Measurements from ENCODE around the gene CKAP5.
A peak's percentile ranks its signal among the peaks of the same experiment; 100 is the strongest.

CKAP5 gene

DNA sequence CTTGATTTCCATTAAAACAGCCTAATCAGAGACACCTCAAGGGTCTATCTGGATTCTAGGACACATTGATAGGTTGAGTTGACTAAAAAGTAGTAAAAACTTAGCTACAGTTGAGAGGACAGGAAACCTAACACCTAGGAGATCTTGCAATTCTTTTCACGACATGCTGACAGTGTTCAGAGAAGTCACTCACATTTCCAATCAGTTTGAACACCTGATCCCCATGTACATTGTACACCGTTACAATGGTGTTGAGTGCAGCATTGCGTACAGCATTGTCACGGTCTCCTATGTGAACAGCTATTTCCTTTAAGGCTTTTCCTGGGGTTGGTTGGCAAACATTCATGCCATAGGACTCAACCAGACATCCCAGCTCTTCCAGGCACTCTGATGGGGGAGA, 84.3 kb downstream of the CKAP5 start:
- DNase-seq = no peak

DNA sequence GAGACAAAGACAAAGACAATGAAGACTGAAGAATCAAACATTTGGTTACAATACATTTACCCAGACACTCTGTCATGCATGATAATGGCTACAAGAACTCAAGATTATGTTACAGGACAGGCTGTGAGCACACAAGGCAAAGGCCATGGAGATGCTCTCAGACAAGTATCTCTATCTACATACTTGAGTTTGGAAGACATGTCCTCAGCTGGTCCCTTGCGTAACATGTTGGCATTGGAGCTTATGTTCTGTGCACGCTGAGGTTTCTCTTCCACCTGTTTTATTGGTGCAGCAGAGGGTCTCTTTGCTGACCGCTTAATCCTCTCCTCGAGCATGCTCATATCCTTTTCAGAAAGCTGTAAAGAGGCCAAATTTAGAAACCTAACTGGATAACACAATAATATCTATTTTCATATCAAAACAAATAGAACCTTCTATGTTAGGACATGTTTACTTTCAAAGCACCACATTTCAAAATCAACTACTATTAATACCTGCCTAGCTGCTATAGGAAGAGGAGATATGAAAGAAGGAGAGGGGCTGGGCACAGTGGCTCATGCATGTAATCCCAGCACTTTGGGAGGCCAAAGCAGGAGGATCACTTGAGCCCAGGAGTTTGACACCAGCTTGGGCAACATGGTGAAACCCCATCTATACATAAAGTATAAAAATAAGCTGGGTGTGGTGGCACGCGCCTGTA, 85.5 kb downstream of the CKAP5 start:
- DNase-seq = no peak

DNA sequence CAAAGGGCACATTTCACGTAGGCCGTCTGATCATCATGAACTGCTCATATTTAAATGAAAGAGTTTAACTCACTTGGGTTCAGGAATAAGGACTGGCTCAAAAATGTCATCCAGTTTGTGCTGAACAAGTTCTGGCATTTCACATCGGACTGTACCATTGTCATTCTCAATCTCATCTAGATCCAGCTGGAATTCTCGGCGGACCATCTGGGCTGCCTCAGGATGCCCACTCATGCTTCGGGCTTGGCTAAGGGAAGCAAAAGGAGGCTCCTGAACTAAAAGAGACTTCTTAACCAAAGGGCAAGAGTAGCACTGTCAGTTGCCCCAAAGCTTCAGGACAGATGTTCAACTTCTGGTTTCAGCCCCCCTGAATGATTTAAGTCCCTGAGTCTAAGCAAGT, 86.9 kb downstream of the CKAP5 start:
- DNase-seq = no peak

DNA sequence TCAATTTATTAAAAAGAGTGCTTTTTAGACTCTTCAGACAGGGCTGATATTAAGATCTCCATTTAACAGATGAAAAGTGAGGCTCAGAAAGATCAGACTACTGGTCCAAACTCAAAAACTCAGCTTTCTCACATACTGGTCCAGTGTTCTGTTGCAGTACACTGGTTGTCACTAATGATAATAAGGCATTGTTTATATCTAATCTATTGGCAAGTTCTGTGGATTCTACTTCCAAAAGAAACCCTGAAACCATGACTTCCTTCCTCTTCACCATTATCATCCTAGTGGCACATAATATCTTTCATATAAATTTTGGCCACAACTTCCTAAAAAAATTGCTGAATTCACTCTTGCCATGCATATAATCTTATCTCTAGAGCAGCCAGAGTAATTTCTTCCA, 90.1 kb downstream of the CKAP5 start:
- no peak for DNase-seq

DNA sequence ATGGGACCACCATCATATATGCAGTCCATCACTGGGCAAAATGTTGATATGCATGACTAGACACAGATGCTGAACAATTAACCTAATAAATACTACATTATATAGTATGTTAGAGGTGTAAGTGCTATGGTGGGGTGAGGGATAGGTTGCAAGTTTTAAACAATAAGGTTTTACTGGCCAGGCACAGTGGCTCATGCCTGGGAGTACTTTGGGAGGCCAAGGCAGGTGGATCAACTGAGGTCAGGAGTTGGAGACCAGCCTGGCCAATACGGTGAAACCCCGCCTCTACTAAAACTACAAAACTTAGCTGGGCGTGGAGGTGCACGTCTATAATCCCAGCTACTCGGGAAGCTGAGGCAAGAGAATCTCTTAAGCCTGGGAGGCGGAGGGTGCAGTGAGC, 98.9 kb downstream of the CKAP5 start:
- DNase-seq = no peak

DNA sequence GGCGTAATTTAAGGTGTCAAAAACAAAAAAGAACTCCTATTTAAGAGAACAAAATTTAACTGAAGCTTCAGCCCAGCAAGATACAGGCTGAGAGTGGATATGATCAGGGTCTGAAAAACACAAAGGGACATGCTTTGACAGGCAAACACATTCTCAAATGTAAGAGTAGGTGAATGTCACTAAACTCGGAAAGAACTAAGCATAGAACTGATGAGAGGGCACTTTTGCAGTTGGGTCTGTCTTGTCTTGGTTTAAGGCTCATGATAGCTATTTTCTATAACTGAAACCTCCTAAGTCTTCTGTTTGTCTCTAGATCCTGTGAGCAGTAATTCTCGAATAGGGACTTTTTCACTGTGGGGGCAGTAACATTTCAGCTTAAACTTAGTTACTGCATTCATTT, 100.1 kb downstream of the CKAP5 start:
- no peak for DNase-seq

DNA sequence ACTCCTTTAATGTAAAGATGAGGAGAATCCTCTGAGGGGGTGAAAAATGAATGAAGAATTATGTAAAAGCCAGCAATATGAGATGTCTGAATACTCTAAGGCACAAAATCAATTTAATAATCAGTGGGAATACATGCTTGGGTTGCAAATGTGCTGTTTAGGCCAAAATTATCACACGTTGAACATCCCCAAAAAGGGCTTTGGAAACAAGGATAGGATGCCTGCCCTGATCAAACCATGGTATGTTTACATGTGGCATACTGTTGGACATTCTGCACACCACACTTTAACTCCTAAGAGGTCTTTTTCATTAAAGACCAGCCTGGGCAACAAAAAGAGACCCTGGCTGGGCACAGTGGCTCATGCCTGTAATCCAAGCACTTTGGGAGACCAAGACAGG, 100.8 kb downstream of the CKAP5 start:
- no peak for DNase-seq

DNA sequence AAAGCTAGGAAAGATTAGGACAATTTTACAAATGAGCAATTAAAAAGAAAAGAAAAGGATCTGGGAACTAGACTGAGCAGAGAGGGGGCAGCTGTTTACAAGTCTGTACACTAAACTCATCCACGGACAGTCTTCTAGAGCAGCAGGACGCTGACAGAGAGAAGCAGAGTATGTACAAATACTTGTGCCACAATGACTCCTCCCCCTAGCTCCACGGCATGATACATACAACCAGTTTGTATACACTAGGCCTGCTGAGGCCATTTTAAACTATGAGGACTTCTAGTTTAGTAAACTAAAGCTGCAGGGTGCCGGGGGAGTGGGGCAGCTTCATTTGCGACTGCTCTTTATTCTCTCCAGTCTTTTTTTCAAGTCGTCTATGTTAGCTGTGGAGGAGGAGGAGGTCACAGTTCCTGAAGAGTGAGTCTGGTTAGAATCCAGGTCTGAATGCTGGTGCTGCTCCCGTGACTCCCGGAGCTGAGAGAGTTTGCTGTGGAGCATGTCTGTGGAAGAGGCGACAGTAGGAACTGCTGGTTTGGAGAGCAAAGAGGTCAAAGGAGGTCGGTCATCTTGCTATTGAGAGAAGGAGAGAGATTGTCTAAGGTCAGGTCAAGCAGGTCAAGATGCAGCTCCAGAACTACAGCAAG, 102.3 kb downstream of the CKAP5 start:
- DNase-seq = no peak

DNA sequence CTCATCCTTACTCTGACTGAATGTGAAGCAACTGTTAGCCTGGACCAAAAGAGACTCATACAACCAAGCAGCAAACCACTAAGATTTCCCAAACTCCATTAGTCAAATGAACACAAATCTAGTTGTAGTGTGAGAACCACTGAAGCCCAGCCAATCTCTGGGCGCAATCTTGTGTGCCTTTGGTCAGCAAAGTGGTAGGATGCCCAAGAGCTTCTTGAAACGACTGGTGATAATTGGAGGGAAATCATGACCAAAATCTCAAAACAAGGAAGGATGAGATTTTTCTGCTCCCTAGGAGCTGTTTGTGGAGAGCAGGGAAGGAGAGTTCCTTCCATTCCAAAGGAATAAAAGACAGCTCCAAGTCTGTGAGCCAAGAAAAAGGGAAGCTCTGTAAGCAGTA, 103.0 kb downstream of the CKAP5 start:
- no peak for DNase-seq

DNA sequence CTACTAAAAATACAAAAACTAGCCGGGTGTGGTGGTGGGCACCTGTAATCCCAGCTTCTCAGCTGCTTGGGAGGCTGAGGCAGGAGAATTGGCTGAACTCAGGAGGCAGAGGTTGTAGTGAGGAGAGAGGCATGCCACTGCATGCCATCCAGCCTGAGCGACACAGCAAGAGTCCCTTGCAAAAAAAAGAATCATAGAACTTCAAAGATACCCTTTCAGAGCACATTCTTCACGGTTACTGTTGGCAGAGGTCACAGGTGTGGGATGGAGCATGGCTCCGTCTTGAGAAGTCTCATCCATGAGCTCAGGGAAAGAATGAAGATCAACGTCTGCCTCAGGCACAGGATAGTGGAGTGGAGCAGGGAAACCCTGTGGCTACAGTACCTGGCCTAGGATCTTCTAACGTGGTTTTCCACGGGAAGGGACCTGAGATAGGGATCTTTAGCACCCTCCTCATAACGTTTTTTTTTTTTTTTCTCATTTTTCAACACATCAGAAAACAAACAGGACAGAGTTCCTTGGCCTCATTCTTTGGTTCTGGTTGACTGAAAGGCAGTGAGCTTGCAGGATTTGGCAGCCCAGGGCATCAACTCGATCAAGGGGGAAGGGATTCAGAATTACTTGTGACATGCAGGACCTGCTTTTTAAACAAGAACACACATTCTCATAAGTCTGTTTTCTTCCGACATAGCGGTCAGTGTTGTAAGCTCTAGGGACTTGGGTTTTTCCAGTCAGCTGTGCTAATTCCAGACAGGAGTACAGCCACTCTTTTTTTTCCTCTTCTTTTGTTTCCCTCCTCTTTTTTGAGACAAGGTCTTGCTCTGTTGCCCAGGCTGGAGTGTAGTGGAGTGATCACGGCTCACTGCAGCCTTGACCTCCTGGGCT, 104.2 kb downstream of the CKAP5 start:
- no peak for DNase-seq

DNA sequence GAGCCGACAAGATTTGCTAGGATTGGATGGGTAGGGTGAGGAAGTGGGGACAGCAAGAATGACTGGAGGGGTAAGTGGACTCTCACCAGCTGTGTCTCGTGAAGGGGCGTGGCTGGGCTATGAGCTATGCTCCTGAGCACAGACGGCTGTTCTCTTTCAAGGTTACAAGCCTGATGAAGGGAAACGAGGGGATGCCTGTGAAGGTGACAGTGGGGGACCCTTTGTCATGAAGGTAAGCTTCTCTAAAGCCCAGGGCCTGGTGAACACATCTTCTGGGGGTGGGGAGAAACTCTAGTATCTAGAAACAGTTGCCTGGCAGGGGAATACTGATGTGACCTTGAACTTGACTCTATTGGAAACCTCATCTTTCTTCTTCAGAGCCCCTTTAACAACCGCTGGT, 107.2 kb downstream of the CKAP5 start:
- DNase-seq = no peak

DNA sequence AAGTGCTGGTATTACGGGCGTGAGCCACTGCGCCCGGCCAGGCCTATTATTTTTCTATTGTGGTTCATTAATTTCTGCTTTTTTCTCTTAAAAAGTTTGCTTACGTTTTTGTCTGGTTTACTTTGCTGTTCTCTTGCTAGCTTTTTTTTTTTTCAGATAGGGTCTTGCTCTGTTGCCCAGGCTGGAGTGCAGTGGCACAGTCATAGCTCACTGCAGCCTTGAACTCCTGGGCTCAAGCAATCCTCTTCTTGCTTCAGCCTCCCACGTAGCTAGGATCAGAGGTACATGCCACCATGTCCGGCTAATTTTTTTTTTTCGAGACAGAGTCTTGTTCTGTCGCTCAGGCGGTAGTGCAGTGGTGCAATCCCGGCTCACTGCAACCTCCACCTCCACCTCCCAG, 108.4 kb downstream of the CKAP5 start:
- DNase-seq = no peak

DNA sequence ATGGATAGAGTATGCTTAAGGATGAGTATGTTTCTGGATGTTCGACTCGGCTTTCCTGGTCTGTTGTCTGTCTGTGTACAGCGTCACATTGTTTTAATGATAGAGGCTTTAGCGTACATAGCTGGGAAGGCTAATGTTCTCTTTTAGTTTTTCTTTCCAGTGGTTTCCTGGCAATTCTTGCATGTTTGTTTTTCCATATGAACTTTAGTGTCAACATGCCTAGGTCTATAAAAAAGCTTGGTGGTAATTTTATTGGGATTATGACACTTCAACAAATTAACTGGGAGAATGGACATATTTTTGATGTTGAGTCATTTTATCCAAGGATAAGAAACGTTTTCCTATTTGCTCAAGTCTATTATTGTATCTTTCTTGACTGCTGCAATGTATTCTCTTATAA, 109.5 kb downstream of the CKAP5 start:
- DNase-seq = peak; percentile 56

DNA sequence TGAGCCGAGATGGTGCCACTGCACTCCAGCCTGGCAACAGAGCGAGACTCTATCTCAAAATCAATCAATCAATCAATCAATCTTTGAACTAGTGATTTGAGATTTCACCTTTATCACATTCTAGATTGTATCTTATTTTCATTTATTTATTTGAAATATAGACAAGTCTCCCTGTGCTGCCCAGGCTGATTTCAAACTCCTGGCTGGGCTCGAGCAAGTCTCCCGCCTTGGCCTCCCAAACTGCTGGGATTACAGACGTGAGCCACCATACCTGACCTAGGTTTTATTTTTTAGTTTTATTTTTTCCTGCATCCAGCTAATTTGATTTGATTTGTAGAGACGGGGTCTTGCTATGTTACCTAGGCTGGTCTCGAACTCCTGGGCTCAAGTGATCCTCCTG, 109.9 kb downstream of the CKAP5 start:
- DNase-seq = no peak

DNA sequence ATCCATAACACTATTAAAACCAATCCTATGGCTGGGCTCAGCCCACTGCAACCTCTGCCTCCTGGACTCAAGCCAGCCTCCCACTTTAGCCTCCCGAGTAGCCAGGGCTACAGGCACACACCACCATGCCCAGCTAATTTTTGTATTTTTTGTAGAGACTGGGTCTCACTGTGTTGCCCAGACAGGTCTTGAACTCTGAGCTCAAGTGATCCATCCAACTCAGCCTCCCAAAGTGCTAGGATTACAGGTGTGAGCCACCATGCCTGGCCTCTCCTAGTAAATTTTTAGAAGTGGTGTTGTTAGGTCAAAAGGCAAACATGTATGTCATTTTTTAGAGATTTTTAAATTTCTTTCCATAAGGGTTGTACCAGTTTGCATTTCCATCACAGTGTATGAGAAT, 112.8 kb downstream of the CKAP5 start:
- no peak for DNase-seq

DNA sequence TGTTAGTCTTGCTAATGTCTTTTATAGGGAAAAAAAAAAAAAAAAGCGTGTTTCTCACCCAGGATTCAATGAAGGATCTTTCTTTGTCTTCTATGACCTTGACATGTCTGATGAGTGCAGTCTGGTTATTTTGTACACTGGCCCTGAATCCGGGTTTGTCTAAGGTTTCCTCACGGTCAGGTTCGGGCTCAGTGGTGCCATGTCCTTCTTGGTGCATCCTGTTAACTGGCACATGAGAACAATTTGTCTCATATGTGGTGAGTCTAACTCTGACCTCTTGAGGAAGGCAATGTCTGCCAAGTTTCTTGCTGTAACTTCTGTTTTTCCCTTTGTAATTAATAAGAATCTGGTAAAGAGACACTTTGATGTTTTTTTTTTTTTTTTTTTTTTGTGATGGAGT, 114.5 kb downstream of the CKAP5 start:
- DNase-seq = no peak

DNA sequence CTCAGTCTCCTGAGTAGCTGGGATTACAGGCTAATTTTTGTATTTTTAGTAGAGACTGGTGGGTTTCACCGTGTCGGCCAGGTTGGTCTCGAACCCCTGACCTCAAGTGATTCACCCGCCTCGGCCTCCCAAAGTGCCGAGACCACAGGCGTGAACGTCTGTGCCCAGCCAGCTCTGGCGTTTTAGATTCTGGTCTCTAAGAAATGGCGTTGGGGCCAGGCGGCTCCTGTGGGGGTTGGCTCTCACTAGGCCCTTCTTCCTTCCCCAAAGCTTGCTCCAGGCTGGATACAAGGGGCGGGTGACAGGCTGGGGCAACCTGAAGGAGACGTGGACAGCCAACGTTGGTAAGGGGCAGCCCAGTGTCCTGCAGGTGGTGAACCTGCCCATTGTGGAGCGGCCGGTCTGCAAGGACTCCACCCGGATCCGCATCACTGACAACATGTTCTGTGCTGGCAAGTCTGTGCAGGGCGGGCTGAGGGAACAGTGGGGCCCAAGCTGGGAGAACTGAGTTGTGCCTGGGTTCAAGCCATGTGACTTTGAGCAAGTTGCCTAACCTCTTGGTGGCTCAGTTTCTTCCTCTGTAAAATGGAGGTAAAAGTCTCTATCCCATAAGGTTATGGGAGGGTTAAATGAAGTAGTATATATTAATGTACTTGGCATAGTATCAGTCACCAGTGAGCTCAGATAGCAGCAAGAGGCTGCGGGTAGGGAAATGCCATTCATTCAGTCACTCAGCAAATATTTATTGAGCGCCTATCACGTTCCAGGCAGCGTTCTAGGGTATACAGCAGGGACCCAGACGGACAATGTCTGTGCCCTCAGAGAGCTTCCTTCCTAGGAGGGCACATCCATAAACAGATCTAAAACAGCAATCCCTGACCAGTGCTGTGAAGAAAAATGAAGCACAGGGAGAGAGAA, 116.7 kb downstream of the CKAP5 start:
- no peak for DNase-seq

DNA sequence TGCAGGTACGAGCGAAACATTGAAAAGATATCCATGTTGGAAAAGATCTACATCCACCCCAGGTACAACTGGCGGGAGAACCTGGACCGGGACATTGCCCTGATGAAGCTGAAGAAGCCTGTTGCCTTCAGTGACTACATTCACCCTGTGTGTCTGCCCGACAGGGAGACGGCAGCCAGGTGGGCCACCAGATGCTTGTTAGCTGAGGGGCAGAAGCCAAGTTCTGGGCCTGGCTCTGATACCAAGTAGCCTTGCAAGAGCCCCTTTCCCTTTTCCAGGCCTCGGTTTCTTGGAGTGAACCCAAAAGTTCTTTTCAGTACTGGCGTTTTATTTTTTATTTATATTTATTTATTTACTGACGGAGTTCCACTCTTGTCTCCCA, 117.4 kb downstream of the CKAP5 start:
- DNase-seq = no peak

DNA sequence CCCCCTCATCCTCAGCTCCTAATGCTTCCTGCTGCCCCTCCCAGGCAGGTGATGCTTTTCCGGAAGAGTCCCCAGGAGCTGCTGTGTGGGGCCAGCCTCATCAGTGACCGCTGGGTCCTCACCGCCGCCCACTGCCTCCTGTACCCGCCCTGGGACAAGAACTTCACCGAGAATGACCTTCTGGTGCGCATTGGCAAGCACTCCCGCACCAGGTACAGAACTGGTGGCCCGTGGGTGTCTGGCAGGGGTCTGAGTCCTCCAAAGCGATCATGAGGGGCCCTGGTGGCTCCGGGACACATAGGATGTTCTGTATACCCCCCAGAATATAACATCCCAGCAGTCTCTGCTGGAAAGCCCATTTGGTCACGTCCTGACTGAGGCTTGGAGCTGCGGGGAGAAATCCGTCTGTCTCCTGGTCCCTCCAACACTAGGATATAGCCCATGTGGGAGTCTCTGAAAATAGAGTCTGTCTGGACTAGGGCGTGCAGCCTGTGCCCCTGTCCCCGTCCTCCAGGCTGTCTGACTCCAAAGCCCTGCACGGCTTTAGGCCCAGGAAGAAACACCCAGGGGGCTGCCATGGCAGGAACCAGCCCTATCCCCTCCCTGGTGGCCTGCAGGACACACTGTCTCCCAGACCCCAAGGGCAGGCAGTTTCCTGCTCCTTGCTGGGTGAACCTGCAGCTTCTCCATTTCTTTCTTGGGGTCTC, 118.0 kb downstream of the CKAP5 start:
- DNase-seq = no peak

DNA sequence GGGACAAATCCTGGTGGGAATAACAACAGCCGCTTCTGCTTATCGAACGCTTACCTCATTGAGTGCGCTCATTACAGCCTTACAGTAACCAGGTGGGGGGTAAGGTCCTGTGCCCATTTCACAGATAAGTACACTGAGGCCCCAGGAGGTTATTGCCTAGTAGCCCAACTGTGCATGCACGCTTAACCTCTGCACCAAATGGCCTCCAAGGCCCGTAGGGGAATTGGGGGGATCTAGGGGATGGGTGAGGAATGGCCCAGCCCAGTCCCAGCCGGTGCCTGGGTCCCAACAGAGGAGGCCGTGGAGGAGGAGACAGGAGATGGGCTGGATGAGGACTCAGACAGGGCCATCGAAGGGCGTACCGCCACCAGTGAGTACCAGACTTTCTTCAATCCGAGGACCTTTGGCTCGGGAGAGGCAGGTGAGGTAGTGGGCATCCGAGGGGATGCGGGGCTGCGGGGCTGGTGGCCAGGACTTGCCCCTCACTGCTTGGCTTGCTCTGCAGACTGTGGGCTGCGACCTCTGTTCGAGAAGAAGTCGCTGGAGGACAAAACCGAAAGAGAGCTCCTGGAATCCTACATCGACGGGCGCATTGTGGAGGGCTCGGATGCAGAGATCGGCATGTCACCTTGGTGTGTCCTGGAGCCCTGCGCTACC, 119.7 kb downstream of the CKAP5 start:
- DNase-seq = no peak

DNA sequence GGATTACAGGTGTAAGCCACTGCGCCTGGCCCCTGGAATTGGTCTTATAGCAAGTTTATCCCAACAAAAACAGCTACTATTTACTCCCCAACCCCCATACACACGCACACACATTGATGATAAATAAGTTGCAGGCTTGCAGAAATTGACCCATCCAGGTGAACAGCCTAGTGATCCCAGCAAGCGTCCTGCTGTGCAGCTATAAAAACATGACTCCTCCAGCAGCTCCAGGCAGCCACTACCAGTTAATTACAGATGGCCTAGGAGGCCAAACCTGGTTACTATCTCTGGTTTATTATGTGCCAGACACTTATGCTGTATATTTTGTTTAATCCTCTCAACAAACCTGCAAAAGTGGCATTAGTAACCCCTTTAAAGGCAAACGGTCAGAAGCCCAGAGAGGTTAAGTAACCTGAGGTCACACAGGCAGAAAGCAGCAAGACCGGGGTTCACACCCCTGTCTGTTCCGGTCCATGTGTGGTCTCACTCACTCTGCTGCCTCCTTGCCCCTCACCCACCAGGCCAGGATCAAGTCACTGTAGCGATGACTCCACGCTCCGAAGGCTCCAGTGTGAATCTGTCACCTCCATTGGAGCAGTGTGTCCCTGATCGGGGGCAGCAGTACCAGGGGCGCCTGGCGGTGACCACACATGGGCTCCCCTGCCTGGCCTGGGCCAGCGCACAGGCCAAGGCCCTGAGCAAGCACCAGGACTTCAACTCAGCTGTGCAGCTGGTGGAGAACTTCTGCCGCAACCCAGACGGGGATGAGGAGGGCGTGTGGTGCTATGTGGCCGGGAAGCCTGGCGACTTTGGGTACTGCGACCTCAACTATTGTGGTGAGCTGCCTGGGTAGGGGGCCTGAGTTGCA, 120.5 kb downstream of the CKAP5 start:
- DNase-seq = no peak
